GM21825 (cell line): Measurements from ENCODE around the gene ZFPM1.
A peak's percentile ranks its signal among the peaks of the same experiment; 100 is the strongest.

Experiments used
- ATAC-seq: cut with Tn5 transposase; IDR thresholded peaks from one replicate; pipeline ENCODE4 v1.9.1; 2021; ENCODE audit warnings: mild to moderate bottlenecking, moderate library complexity; ENCODE audit not compliant: unreplicated experiment

The ZFPM1 gene

DNA sequence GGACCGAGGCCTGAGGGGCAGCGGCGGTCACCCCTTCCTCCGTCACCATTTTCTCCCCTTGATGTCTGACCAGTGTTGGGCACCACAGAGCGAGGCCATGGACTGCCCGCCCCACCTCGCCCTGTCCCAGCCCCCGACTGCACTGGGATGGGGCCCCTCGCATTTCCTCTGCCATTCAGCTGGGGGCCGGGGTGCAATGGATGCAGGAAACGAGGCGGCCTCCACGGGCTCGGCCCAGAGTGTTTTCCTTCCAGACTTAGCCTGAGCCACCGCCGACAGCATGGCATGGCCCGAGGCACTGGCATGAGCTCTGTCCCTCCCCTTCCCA lies 72.5 kb downstream of the ZFPM1 start:
- no peak for ATAC-seq

DNA sequence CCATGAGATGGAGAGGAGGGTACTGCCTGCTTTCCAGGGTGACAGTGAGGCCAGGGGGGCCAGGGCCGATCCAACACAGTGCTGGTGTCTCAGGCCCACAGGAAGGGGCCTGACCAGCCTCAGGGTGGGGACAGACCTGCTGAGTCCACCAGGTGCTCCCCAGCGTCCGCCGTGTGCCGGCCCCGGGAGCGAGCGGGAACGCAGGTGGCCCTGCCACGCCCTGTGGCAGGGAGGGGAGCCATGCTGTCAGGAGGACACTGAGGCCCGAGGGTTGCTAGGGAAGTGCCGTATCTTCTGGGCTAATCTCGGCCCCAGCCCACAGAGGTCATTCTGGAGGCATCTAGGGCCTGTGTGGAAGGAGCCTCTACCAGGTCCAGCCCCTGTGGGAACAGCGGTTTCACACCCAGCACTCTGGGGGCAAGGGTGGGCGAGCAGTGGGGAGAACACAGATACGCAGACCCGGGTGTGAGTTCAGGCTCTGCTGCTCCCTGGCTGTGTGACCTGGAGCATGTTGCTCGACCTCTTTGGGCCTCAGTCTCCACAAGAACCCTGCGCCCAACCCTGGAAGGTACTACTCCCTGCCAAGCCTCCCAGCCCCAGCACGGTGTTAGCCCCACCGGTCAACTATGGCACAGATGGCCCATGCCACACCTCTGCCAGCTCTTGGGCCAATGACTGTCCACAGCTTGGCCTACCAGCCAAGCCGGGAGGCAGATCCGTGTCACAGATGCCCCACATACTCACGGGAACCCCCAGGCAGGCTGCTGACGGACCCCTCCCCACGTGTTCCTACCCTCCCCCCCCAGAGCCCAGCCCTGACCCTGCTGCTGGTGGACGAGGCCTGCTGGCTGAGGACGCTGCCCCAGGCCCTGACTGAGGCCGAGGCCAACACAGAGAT lies 73.2 kb downstream of the ZFPM1 start:
- ATAC-seq = no peak

DNA sequence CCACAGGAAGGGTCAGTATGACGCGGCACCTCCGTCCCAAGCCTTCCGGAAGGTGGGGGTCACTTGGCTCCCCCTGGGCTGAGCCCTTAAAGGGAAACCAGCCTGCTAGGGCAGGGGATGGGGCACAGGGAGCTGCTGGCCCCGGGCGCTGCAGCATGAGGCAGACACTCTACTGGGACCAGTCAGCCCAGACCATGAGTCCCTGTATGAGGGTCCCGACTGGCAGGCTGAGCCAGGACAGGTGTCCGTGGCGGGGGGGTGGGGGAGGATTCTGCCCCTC lies 73.8 kb downstream of the ZFPM1 start:
- no peak for ATAC-seq

DNA sequence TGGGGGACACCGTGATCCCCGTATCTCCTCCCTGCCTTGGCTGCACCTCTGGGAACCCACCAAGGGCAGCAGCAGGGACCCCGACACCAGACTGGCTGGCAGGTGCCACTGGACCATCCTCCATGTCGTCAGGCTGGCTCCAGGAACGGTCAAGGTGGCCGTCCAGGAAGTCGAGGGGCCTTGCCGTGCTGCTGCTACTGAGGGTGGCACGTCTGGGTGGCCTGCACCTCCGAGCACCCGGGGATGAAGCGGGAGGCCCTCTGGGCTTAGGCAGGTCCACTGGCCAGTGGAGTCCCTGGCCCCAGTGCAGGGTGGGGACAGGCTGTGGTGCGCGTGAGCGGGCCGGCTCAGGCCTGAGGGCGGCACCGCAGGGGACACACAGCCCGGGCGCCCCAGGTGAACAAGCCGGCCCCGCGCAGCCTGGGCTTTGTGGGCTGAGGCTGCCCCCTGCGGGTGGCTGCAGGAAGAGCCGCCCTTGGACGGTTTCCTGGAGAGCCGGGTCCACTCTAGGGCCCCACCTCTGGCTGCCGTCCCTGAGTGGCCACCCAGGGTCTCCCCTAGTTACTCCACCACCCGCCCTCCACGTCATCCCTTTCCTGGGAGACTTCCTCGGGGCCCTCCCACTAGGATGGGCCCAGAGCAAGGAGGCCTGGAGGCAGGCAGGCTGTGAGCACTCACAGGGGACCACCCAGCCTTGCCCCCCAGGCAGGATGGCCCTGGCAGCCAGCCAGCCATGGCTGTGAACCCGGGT lies 74.3 kb downstream of the ZFPM1 start:
- no peak for ATAC-seq

DNA sequence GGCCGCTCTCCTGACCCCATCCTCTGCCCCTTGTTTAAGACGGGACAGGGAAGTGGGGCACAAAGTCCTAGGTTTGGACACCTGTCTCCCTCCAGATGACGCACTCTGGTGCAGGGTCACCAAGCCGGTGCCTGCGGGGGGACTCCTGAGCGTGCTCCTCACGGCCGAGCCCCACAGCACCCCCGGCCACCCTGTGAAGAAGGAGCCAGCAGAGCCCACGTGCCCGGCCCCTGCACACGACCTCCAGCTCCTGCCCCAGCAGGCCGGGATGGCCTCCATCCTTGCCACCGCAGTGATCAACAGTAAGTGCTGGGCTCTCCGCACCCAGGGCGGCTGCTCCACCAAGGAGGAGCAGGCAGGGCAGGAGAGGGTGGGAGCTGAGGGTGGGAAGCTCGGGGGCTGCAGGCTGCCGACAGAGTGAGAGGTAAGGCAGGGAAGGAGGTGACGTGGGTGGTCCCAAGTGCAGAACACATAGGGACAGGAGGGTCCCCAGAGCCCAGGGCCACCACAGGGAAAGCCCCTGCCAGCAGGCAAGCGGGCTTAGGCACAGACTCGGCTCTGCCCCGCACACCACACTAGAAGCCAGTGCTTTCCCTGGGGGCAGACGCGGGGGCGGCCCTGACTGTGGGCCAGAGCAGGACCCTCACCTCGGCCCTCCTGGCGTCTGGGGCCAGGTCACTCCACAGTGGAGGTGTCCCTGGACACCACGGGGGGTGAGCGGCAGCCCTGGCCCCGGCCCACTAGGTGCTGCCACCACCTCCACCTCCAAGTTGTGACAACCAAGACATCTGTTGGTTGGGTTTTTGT lies 75.1 kb downstream of the ZFPM1 start:
- no peak for ATAC-seq

DNA sequence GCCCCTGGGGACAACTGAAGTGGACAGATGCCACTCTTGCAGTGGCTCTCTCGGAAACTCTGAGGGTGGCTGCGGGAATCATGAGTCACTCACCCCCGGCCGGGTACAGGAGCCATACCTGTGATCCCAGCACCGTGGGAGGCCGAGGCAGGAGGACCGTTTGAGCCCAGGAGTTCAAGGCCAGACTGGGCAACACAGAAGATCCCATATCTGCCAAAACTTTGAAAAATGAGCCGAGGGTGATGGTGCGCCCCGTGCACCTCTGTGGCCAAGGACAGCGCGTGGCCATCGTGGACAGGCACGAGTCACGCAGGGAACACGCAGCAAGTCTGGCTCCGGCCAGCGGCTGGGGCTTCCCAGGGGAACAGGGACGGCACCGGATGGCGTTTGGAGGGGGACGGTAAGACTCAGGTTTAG lies 75.8 kb downstream of the ZFPM1 start:
- no peak for ATAC-seq

DNA sequence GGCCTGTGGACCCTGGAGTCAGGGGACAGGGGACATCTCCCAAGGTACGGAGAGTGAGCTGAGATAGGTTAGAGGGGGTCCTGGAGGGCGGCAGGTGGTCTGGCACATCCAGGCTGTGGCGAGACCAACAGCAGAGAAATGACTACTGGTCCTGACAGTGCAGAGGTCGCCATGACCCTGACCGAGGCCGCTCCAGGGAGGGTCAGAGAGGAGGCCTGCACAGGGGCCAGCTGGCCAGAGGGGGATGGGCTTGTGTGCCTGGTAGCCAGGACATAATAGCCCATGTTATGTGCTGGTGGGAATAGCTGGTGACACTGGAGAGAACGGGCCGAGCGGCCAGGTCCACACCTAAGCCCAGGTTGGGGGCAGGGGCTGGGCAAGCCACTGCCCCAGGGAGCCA lies 76.5 kb downstream of the ZFPM1 start:
- no peak for ATAC-seq

DNA sequence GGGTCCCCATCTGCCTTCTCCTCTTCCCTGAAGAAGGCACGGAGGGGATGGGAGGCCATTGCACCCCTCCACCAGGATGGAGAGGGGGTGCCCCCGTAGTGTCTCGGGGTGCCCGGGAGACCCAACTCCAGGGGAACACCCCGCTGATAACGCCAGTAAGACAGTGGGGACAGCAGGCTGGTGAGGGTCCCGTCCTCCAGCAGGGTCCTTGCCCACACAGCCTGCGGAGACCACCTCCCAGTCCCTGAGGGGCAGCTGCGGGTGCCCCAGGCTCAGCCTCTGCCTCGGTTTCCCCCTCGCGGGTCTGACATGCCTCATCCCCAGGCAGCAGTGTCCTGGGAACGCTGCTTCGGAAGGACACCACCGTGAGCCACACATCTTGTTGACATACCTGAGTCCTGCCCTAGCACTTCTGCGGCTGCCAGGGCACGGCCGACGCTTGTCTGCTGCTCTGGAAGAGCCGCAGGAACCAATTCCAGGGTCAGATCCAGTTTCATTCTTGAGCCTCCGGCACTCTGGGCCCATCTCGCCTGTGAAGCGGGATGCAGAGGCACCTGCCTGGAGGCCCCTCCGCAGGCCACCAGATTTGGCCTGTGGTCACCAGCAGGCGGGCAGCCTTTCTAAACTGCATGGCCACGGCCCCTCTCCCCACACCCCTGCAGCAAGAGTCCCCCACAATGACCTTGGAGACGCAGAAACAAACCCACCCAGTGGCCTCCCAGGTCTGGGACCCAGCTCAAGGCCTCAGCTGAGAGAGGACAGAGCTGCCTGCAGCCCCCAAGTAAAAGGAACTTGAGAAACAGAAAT lies 77.2 kb downstream of the ZFPM1 start:
- ATAC-seq = no peak

DNA sequence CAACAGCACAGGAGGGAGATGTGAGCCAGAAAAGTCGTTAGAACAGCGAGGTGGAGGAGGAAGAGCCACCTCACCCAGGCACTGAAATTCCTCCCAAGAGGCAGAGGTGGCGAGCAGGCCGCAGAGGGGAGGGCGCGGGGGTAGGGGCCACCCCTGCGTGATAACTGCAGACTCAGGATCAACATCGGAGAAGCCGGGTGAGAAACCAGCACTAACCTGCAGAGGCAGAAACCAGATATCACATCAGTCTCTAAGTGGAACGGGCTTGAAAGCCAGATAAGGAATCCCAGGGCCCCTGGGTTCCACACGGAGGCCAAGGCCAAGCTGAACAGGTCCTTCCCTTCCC lies 77.8 kb downstream of the ZFPM1 start:
- no peak for ATAC-seq

DNA sequence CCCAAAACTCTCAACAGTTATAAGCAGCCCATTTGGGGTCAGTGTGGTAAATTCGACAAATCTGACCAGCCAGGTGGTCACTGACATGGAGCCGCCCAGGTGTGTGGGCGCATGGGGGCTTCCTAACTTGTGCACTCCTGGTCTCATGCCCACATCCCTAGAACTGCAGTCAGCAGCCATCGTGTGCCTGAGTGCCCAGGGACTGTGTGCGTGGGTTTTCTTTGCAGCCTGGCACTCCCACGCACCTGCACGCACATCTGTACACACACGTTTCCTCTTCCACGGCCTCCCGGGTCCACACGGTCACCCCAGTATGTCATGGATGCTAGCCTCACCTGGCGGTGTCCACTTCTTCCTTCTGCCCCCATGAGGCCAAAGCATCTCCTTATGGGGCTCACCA lies 78.3 kb downstream of the ZFPM1 start:
- ATAC-seq = no peak

DNA sequence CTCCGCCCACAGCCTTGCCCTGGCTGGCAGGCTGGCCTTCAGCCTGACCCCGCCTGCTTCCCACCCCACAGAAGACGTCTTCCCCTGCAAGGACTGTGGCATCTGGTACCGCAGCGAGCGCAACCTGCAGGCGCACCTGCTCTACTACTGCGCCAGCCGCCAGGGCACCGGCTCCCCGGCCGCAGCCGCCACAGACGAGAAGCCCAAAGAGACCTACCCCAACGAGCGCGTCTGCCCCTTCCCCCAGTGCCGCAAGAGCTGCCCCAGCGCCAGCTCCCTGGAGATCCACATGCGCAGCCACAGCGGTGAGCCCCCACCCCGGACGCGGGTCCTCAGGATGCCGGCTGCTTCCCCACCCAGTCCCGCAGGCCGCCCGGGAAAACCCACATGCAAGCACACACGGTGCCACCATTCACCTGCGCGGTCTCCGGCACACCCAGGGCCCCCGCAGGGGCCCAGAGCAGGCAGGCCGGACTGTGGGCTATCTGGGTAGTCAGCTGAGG lies 78.9 kb downstream of the ZFPM1 start:
- no peak for ATAC-seq

DNA sequence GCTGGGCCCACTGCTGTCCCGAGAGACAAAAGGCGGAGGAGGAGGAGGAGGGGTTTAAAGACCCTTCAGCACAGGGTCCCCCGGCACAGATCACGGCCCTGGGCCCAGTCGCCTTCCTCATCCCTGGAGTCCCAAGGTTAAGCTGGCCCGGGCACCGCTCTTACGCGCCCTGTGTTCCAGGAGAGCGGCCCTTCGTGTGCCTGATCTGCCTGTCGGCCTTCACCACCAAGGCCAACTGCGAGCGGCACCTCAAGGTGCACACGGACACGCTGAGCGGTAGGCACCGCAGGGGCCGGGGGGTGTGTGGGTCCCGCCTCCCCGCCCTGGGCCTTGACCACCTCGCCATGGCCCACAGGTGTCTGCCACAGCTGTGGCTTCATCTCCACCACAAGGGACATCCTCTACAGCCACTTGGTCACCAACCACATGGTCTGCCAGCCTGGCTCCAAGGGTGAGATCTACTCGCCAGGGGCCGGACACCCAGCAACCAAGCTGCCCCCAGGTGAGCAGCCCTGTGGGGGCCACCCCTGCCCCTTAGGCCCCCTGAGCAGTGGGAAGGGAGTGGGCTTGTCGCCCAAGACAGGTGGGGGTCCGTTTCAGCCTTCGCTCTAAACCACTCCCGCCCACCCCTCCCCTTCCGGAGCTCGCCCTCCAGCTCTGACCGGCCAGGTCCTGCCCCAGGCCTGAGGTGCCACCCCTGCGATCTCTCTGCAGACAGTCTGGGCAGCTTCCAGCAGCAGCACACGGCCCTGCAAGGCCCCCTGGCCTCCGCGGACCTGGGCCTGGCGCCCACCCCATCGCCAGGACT lies 79.6 kb downstream of the ZFPM1 start:
- no peak for ATAC-seq

DNA sequence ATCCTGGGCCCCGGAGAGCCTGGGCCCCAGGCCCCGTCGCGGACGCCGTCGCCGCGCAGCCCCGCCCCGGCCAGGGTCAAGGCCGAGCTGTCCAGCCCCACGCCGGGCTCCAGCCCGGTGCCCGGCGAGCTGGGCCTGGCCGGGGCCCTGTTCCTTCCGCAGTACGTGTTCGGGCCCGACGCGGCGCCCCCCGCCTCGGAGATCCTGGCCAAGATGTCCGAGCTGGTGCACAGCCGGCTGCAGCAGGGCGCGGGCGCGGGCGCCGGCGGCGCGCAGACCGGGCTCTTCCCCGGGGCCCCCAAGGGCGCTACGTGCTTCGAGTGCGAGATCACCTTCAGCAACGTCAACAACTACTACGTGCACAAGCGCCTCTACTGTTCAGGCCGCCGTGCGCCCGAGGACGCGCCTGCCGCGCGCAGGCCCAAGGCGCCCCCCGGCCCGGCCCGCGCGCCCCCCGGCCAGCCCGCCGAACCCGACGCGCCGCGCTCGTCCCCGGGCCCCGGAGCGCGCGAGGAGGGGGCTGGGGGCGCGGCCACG lies 80.4 kb downstream of the ZFPM1 start:
- ATAC-seq = no peak

DNA sequence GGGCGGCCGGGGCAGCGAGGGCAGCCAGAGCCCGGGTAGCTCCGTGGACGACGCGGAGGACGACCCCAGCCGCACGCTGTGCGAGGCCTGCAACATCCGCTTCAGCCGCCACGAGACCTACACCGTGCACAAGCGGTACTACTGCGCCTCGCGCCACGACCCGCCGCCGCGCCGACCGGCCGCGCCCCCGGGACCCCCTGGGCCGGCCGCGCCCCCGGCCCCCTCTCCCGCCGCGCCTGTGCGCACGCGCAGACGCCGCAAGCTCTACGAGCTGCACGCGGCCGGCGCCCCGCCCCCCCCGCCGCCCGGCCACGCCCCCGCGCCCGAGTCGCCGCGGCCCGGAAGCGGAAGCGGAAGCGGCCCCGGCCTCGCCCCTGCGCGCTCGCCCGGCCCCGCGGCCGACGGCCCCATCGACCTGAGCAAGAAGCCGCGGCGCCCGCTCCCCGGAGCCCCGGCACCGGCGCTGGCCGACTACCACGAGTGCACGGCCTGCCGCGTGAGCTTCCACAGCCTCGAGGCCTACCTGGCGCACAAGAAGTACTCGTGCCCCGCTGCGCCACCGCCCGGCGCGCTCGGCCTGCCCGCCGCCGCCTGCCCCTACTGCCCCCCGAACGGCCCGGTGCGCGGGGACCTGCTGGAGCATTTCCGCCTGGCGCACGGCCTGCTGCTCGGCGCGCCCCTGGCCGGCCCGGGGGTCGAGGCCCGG lies 81.0 kb downstream of the ZFPM1 start:
- ATAC-seq = peak; percentile 52

DNA sequence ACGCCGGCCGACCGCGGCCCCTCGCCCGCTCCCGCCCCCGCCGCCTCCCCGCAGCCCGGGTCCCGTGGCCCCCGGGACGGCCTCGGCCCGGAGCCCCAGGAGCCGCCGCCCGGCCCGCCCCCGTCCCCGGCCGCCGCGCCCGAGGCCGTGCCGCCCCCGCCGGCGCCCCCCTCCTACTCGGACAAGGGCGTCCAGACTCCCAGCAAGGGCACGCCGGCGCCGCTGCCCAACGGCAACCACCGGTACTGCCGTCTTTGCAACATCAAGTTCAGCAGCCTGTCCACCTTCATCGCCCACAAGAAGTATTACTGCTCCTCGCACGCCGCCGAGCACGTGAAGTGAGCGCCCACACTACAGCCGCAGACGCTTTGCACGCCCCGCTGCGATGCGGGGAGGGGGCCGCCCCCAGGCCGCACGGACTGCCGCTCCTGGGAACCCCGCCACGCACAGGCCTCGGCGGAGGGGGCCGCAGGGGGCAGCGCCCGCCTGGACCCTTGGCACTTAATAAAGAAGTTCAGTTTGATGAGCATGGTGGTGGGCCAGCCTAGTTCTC lies 81.6 kb downstream of the ZFPM1 start:
- peak; percentile 6 for ATAC-seq

DNA sequence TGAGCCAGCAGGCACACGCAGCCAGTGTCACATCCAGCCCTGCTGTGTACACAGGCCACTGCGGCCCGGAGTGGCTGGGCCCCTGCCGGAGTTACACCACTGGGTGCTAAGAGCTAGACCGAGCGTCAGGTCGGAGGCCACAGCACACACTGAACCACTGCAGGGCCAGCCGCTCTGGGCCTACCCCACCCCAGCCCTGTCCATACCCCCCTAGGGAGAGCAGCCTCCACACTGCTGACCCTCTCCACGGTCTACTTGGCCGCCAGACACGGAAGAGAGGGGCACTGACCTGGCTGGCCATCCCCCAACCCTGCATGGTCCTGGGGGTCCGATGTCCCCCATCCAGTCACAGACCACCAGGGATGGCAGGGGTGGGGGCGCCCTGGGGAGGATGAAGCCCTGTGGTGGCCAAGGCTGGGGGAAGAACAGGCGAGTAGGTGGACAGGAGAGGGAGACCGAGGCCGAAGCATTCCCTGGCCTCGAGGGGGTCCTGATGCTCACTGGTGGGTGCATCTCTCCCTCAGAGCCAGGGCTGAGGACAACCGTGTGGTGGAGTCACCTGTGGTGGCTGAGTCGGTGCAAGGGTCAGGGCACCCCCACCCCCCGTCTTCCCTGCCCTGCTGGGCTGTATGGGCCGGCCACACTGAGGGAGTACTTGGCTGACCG lies 82.2 kb downstream of the ZFPM1 start:
- no peak for ATAC-seq

DNA sequence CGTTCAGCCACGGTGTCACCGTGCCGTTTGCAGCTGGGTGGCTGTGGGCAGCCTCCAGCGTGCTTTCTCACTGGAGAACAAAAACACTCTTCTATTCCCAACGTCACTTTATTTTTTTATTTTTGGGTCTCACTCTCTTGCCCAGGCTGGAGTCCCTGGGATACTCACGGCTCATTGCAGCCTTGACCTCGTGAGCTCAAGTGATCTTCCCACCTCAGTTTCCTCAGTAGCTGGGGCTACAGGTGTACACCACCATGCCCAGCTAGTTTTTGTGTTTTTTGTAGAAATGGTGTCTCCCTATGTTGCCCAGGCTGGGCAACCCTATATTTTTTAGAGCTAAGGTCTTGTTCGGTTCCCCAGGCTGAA lies 82.8 kb downstream of the ZFPM1 start:
- no peak for ATAC-seq

DNA sequence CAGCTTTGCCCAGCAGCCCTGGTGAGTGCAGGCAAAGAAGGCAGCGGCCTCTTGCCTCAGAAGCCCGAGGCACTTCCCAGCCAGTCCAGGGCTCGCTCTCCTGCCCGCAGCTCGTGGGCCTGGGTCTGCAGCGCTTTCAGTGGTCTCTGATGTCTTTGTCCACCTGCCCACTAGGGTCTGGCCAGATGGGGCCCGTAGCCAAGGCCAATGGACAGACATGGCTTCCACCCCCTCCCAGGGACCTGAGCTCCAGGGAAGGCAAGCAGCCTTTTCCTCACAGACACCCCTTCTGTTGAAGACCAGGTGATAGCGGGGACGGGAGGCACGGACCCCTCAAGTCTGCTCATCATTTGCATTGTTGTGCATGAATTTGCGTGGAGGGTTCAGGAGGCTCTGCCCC lies 83.4 kb downstream of the ZFPM1 start:
- no peak for ATAC-seq
